GM12872 (cell line): Measurements from ENCODE around the gene CD1E.

ENCODE experiments used
- CTCF ChIP-seq: IDR thresholded peaks from 3 replicates; pipeline ENCODE4 v1.5.1; 2011; ENCODE audit warnings: low read depth, mild to moderate bottlenecking, low read length, moderate library complexity; ENCODE audit not compliant: insufficient read depth

The CD1E gene

GRCh38 chr1:158400871-158401270 lies 47.2 kb downstream of the CD1E start:
- TF ChIP-seq CTCF = no peak

DNA sequence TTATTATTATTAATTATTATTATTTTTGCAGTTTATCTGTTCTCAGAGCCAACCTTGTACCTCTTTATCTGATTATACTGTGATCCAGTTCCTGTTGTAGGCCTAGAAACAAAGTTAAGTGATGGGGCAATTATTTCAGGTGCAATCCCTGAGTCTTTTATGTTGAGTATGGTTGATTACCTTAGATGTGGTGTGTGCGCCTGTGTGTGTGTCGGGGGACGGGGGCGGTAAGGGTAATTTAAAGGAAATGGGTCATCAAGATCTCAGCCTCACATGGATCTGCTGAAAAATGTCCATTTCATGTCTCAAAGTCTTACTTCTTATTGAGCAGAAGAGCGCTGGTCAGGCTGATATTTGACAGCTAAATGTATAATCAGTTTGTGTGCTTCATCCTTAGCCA lies 53.4 kb downstream of the CD1E start:
- no peak for TF ChIP-seq CTCF
